ENCODE results near the gene C5orf46.

DNA sequence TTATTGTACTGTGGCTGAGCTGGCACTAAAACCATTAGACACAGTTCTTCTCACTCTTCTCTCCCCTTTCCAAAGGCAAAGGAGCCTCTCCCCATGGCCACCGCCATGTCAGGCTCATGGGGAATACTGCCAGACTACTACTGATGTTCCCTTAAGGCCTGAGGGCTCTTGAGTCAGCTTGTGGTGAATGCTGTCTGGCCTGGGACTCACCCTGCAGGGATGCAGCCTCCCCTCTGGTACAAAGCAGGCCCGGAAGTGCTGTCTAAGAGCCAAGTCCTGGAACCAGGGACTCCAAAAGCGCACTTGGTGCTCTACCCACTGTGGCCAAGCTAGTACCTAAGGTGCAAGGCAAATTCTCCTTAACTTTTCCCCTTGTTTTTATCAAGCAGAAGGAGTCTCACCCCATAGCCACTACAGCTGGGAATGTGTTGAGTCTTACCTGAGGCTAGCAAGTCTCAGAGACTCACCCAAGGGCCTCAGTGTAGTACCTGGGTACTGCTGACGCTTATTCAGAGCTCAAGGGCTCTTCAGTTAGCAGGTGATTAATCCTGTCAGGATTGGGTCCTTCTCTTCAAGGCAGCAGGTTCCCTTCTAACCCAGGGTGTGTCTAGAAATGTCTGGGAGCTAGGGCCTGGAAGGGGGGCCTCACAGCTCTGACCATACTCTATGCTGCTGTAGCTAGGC lies 33.2 kb upstream of the C5orf46 start:
- TF ChIP-seq, protein P1, sequence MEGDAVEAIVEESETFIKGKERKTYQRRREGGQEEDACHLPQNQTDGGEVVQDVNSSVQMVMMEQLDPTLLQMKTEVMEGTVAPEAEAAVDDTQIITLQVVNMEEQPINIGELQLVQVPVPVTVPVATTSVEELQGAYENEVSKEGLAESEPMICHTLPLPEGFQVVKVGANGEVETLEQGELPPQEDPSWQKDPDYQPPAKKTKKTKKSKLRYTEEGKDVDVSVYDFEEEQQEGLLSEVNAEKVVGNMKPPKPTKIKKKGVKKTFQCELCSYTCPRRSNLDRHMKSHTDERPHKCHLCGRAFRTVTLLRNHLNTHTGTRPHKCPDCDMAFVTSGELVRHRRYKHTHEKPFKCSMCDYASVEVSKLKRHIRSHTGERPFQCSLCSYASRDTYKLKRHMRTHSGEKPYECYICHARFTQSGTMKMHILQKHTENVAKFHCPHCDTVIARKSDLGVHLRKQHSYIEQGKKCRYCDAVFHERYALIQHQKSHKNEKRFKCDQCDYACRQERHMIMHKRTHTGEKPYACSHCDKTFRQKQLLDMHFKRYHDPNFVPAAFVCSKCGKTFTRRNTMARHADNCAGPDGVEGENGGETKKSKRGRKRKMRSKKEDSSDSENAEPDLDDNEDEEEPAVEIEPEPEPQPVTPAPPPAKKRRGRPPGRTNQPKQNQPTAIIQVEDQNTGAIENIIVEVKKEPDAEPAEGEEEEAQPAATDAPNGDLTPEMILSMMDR (IDR thresholded peaks at IDR 0.05): no peak
- no peak for TF ChIP-seq EZH2 (IDR thresholded peaks at IDR 0.05; ENCODE audit: borderline replicate concordance, insufficient read depth, low read depth, low read length, poor library complexity, severe bottlenecking)

Measured in B cell (primary cell).